ENCODE data around the gene FOXQ1. TPM values are rescaled to one million over a fixed set of nuclear protein-coding genes. Genes with fewer than 3 reads are reported as not detected.

FOXQ1 gene
- total RNA-seq, 3 donors from 2014 or later, result 0.16 to 1.5 TPM; not detected in 1

- Histone ChIP-seq H3K4me1 (peaks cover 0 to 3% of the 10 kb centered on the region in 2 donors), H3K27me3 (no peaks in the 10 kb centered on the region), H3K9me3 (no peaks in the 10 kb centered on the region), H3K27ac (no peak overlapping the region), H3K4me3 (no peak overlapping the region), H3K36me3 (no peaks in the 10 kb centered on the region)
- DNase-seq (ENCODE audit: low spot score in 2 of 2), result no peak
- intact Hi-C loops (cut with DNase I; ENCODE audit: low total_unique reads), result no loop called here
- TF ChIP-seq, protein P1, sequence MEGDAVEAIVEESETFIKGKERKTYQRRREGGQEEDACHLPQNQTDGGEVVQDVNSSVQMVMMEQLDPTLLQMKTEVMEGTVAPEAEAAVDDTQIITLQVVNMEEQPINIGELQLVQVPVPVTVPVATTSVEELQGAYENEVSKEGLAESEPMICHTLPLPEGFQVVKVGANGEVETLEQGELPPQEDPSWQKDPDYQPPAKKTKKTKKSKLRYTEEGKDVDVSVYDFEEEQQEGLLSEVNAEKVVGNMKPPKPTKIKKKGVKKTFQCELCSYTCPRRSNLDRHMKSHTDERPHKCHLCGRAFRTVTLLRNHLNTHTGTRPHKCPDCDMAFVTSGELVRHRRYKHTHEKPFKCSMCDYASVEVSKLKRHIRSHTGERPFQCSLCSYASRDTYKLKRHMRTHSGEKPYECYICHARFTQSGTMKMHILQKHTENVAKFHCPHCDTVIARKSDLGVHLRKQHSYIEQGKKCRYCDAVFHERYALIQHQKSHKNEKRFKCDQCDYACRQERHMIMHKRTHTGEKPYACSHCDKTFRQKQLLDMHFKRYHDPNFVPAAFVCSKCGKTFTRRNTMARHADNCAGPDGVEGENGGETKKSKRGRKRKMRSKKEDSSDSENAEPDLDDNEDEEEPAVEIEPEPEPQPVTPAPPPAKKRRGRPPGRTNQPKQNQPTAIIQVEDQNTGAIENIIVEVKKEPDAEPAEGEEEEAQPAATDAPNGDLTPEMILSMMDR (IDR thresholded peaks at IDR 0.05), result no peak
- TF ChIP-seq POLR2A (IDR thresholded peaks at IDR 0.05), result no peak
These were observed 14.7 kb downstream of the FOXQ1 start for GRCh38 chr6:1326535-1327121.

- intact Hi-C loops (cut with DNase I; ENCODE audit: low total_unique reads), result no loop called here
- peaks cover 0 to 3% of the 10 kb centered on the region in 2 donors for H3K4me1 ChIP-seq
- no peaks in the 10 kb centered on the region for H3K36me3 ChIP-seq
- TF ChIP-seq, protein P1 (IDR thresholded peaks at IDR 0.05), result no peak
- TF ChIP-seq POLR2AphosphoS5 (IDR thresholded peaks at IDR 0.05) (no peak), POLR2A (IDR thresholded peaks at IDR 0.05) (no peak)
- no peaks in the 10 kb centered on the region for H3K9me3 ChIP-seq
- H3K27ac ChIP-seq, result no peak overlapping the region
- H3K4me3 ChIP-seq, result no peak overlapping the region
- H3K27me3 ChIP-seq, result no peaks in the 10 kb centered on the region
- no peak for DNase-seq (ENCODE audit: low spot score in 2 of 2)
These were observed 15.7 kb downstream of the FOXQ1 start for GRCh38 chr6:1327630-1328029.

DNA sequence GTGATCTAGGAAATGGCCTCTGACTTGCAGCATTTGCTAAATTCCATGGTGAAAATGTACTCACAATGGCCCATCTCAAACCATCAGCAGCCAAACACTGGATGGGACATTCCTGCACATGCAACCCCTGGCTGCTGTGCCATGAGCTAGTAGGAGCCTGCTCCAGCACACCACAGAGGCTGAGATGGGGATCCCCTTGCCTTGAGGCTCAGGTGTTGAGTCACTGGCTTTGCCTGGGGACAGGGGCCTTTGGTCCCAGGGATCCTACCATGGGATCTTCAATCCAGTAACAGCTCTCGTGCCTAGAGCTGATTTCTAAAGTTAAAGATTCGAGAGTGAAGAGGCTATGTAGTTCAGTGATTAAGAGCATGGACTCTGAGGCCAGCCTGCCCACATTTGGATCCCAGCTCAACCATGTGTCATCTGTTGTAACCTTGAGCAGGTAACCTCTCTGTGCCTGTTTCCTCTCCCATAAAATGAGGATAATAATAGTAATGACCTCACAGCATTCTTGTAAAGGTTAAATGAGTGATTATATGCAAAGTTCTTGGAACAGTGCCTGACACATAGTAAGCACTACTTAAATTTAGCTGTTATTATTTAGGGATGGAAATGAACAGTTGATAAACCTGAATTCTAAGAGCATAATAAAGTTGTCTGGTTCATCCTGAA lies 16.4 kb downstream of the FOXQ1 start:
- intact Hi-C loops (cut with DNase I; ENCODE audit: low total_unique reads), result no loop called here
- Histone ChIP-seq H3K27ac (no peak overlapping the region), H3K27me3 (no peaks in the 10 kb centered on the region)

DNA sequence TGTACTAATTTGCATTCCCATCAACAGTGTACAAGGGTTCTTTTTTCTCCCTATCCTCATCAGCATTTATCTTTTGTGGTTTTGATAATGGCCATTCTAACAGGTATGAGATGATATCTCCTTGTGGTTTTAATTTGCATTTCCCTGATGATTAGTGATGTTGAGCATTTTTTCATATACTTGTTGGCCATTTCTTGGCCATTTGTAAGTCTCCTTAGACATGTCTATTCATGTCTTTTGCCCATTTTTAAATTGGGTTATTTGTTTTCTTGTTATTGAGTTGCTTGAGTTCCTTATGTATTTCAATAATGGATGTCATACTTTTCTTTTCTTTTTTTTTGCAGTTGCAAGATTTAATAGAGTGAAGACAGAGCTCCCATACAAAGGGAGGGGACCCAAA lies 17.8 kb downstream of the FOXQ1 start:
- H3K4me3 ChIP-seq, result no peak overlapping the region
- TF ChIP-seq, protein P1 (IDR thresholded peaks at IDR 0.05), result no peak
- no peak for TF ChIP-seq POLR2A (IDR thresholded peaks at IDR 0.05)
- no peak for TF ChIP-seq POLR2AphosphoS5 (IDR thresholded peaks at IDR 0.05)
- intact Hi-C loops (cut with DNase I; ENCODE audit: low total_unique reads), result no loop called here

More for the DNA sequence above, 16.4 kb downstream of the FOXQ1 start:
- H3K36me3 ChIP-seq, result no peaks in the 10 kb centered on the region
- H3K4me1 ChIP-seq, result peaks cover 0 to 3% of the 10 kb centered on the region in 2 donors
- H3K9me3 ChIP-seq, result no peaks in the 10 kb centered on the region
- H3K4me3 ChIP-seq, result no peak overlapping the region
- DNase-seq (ENCODE audit: low spot score in 2 of 2), result no peak
- TF ChIP-seq POLR2AphosphoS5 (IDR thresholded peaks at IDR 0.05), result no peak
- TF ChIP-seq, protein P1 (IDR thresholded peaks at IDR 0.05), result no peak
- TF ChIP-seq POLR2A (IDR thresholded peaks at IDR 0.05), result no peak

DNA sequence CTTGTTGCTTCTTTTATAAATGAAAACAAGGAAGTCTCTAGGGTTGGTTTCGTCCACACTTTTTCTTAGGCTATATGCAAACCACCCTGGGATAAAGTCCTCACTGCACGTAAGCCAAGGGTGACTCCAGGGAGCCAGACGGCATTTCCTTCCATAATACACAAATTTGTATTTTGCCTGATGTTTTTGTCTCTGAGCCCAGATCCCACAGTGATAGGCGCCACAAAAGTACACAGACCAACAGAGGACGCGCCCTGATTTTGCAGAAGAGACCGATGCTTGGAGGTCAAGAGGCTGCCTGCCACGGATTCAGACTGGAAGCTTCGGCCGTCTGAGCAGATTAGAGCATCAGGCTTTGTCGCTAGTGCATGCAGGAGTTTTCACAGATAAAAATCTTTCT lies 22.8 kb downstream of the FOXQ1 start:
- no peaks in the 10 kb centered on the region for H3K27me3 ChIP-seq
- H3K36me3 ChIP-seq, result no peaks in the 10 kb centered on the region
- TF ChIP-seq POLR2AphosphoS5 (IDR thresholded peaks at IDR 0.05) (no peak), POLR2A (IDR thresholded peaks at IDR 0.05) (no peak)
- TF ChIP-seq, protein P1 (IDR thresholded peaks at IDR 0.05), result no peak
- intact Hi-C loops (cut with DNase I; ENCODE audit: low total_unique reads), result no loop called here
- no peak for DNase-seq (ENCODE audit: low spot score in 2 of 2)
- H3K27ac ChIP-seq, result peak overlapping the region in 1 of 2 donors; percentile 41
- no peaks in the 10 kb centered on the region for H3K9me3 ChIP-seq
- H3K4me3 ChIP-seq, result no peak overlapping the region
- H3K4me1 ChIP-seq, result peaks cover 0 to 5% of the 10 kb centered on the region in 2 donors

More for the DNA sequence above, 17.8 kb downstream of the FOXQ1 start:
- Histone ChIP-seq H3K36me3 (no peaks in the 10 kb centered on the region), H3K4me1 (peaks cover 2 to 4% of the 10 kb centered on the region in 2 donors), H3K9me3 (no peaks in the 10 kb centered on the region), H3K27me3 (no peaks in the 10 kb centered on the region), H3K27ac (no peak overlapping the region)
- DNase-seq (ENCODE audit: low spot score in 2 of 2), result no peak
